Jurkat, Clone E6-1 (cell line): ENCODE measurements around the gene TRAM2. TPM values are rescaled to one million over a fixed set of nuclear protein-coding genes. Genes with fewer than 3 reads are reported as not detected.

ENCODE experiments used
- DNase-seq: peaks from one replicate; pipeline ENCODE4 v3.0.0-alpha.2; 2011; ENCODE audit warnings: low read depth, low spot score
- H3K4me3 ChIP-seq: 2 replicates; pipeline ENCODE4 v1.5.1; 2011; ENCODE audit warnings: mild to moderate bottlenecking, low read length, control low read depth, moderate library complexity
- polyA plus RNA-seq: library from polyadenylated mRNA; unstranded; fragments of >200 nt; gene quantifications from one replicate; pipeline ENCODE4 v1.2.1, GENCODE V29; 2012; ENCODE audit warnings: missing spikeins; ENCODE audit not compliant: insufficient read length, insufficient read depth

The TRAM2 gene
- polyA plus RNA-seq, result 13.5 TPM

GRCh38 chr6:52577022-52577777 is at the start of gene TRAM2:
TRAM2 (minus strand) TSS chr6:52577060; CDS start chr6:52576915, 145 bp downstream.
- DNase-seq, result peak; percentile 45

GRCh38 chr6:52622810-52623209 is 46.0 kb upstream of the TRAM2 start:
- DNase-seq, result no peak
- H3K4me3 ChIP-seq, result no peak overlapping the region

More at GRCh38 chr6:52577022-52577777, at the start of gene TRAM2:
- peak within 1 kb of the TSS; percentile 85 for H3K4me3 ChIP-seq

GRCh38 chr6:52621631-52622030 is 44.8 kb upstream of the TRAM2 start:
- H3K4me3 ChIP-seq, result no peak overlapping the region
- no peak for DNase-seq

GRCh38 chr6:52620906-52621190 is 44.0 kb upstream of the TRAM2 start:
- no peak for DNase-seq
- H3K4me3 ChIP-seq, result no peak overlapping the region

- H3K4me3 ChIP-seq, result no peak overlapping the region
- no peak for DNase-seq
Measured at GRCh38 chr6:52620055-52620905, 43.4 kb upstream of the TRAM2 start.

GRCh38 chr6:52617087-52617486 is 40.2 kb upstream of the TRAM2 start:
- H3K4me3 ChIP-seq, result no peak overlapping the region
- no peak for DNase-seq

GRCh38 chr6:52616059-52616690 is 39.3 kb upstream of the TRAM2 start:
- no peak for DNase-seq

GRCh38 chr6:52612336-52613054 is 35.6 kb upstream of the TRAM2 start:
- no peak for DNase-seq

More at GRCh38 chr6:52616059-52616690, 39.3 kb upstream of the TRAM2 start:
- H3K4me3 ChIP-seq, result no peak overlapping the region

GRCh38 chr6:52611833-52612232 is 35.0 kb upstream of the TRAM2 start:
- H3K4me3 ChIP-seq, result no peak overlapping the region
- DNase-seq, result no peak

More at GRCh38 chr6:52612336-52613054, 35.6 kb upstream of the TRAM2 start:
- no peak overlapping the region for H3K4me3 ChIP-seq

- H3K4me3 ChIP-seq, result no peak overlapping the region
- DNase-seq, result peak; percentile 9
Measured at GRCh38 chr6:52610745-52611355, 34.0 kb upstream of the TRAM2 start.

GRCh38 chr6:52610011-52610410 is 33.2 kb upstream of the TRAM2 start:
- DNase-seq, result no peak

GRCh38 chr6:52605610-52606185 is 28.8 kb upstream of the TRAM2 start:
- DNase-seq, result no peak
- no peak overlapping the region for H3K4me3 ChIP-seq

More at GRCh38 chr6:52610011-52610410, 33.2 kb upstream of the TRAM2 start:
- H3K4me3 ChIP-seq, result no peak overlapping the region

GRCh38 chr6:52603000-52603795 is 26.3 kb upstream of the TRAM2 start:
- DNase-seq, result no peak
- H3K4me3 ChIP-seq, result no peak overlapping the region

GRCh38 chr6:52598824-52599190 is 21.9 kb upstream of the TRAM2 start:
- DNase-seq, result no peak
- no peak overlapping the region for H3K4me3 ChIP-seq

GRCh38 chr6:52598123-52598823 is 21.4 kb upstream of the TRAM2 start:
- no peak overlapping the region for H3K4me3 ChIP-seq
- no peak for DNase-seq

- no peak overlapping the region for H3K4me3 ChIP-seq
- no peak for DNase-seq
Measured at GRCh38 chr6:52597738-52598122, 20.9 kb upstream of the TRAM2 start.

- DNase-seq, result no peak
- H3K4me3 ChIP-seq, result no peak overlapping the region
Measured at GRCh38 chr6:52596371-52597028, 19.6 kb upstream of the TRAM2 start.
